GM12874 (cell line): ENCODE data around the gene MCC.

ENCODE experiments used
- TF ChIP-seq, protein P1 (sequence below): IDR thresholded peaks from 2 replicates; pipeline ENCODE4 v1.5.1; 2011; ENCODE audit warnings: low read depth, mild to moderate bottlenecking, control low read depth, low read length, moderate library complexity; ENCODE audit not compliant: insufficient read depth

Gene MCC

DNA sequence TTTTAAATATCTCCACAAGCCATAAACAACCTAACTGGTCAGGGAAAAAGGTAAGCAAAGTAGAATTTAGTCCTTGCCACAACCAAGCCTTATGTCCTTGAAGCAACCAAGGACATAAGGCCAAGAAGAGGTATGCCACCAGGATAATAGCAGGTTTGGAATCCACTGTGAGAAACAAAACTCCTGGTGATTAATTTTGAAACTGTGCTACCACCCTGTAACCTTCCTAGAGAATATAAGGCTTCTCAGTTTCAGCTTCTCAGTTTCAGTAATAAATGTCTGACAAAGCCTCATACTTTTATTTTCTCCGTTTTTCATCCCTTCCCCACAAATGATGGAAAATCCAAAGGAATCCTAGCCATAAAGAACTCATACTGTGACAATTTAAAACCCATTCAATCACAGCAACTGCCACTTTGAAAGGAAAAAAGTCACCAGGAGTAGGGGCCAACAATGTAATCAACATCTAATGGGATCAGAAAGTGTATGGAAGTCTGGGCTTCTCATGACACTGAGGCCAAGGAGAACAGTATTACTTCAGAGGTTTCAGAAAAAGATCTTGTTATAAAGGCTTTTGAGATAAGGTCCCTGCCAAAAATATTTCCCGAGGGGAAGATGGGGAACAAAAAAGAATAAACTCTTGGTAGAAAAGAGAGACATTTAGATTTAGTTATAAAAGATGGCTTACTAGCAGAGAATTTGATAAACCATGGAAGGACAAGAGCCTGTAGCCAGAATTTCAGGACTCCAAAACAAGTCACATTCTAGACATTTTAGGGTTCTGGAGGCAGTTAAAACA lies 242.6 kb downstream of the MCC start:
- TF ChIP-seq, protein P1, sequence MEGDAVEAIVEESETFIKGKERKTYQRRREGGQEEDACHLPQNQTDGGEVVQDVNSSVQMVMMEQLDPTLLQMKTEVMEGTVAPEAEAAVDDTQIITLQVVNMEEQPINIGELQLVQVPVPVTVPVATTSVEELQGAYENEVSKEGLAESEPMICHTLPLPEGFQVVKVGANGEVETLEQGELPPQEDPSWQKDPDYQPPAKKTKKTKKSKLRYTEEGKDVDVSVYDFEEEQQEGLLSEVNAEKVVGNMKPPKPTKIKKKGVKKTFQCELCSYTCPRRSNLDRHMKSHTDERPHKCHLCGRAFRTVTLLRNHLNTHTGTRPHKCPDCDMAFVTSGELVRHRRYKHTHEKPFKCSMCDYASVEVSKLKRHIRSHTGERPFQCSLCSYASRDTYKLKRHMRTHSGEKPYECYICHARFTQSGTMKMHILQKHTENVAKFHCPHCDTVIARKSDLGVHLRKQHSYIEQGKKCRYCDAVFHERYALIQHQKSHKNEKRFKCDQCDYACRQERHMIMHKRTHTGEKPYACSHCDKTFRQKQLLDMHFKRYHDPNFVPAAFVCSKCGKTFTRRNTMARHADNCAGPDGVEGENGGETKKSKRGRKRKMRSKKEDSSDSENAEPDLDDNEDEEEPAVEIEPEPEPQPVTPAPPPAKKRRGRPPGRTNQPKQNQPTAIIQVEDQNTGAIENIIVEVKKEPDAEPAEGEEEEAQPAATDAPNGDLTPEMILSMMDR: no peak

DNA sequence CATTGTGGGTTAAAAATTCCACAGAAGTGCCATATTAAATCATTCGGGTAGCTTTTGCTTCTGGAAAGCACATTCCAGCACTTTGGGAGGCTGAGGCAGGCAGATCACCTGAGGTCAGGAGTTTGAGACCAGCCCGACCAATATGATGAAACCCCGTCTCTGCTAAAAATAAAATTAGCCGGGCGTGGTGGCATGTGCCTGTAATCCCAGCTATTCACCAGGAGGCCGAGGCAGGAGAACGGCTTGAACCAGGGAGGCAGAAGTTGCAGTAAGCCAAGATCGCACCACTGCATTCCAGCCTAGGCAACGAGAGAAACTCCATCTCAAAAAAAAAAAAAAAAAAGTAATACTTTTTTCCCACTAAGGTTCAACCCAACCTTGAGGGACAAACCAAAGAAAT lies 243.3 kb downstream of the MCC start:
- TF ChIP-seq, protein P1: no peak

DNA sequence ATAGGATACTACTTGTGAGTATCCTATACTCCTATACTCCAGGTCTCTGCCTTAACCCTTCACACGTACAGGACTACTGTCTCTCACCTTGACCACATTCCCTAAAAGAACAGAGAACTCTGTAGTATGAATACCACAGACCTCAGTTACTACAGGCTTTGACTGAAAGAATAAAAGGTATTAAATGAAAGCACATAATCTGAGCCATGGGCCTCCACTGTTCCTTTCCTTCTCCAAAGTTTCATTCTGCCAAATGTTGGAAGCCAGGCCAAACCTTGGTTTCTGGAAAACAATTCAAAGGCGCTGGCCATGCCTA lies 244.9 kb downstream of the MCC start:
- TF ChIP-seq, protein P1: no peak

DNA sequence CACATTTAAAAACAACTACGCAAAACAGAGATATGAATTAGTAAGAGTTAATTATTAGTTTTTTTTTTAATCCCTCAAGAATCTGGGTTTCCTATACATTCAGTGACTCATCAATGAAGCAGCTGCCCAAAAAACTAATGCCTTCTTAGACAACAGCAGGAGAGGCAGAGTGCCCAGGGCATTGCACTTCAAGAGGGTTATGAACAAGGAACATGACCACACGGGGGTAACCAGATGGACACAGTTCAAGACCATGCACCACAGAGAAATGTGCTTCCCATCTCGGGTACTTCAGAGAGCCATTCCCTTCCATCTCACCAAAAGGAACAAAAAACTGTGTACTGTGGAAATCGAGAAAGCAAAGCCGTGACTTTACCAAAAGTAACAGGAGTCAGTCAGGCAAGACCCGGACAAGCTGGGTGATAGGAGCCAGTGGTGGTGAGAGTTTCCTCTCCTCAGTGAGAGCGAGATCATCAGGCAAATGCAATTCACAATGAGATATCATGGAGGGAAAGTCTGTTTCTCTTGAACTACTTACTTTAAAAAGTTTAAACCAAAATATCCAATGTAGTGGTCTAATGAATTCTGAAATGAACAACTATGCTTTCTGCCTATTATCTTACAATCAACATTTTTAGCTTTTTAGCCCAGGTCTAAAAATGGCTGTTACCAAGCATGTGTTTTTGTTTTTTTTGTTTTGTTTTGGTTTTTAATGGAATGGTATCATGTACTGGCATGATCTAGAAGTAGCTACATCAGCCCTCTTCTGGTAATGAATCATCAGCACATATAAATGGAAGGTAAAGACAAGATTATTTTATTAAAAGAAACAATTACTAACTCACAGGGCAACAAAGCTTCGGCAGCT lies 245.5 kb downstream of the MCC start:
- TF ChIP-seq, protein P1: no peak

DNA sequence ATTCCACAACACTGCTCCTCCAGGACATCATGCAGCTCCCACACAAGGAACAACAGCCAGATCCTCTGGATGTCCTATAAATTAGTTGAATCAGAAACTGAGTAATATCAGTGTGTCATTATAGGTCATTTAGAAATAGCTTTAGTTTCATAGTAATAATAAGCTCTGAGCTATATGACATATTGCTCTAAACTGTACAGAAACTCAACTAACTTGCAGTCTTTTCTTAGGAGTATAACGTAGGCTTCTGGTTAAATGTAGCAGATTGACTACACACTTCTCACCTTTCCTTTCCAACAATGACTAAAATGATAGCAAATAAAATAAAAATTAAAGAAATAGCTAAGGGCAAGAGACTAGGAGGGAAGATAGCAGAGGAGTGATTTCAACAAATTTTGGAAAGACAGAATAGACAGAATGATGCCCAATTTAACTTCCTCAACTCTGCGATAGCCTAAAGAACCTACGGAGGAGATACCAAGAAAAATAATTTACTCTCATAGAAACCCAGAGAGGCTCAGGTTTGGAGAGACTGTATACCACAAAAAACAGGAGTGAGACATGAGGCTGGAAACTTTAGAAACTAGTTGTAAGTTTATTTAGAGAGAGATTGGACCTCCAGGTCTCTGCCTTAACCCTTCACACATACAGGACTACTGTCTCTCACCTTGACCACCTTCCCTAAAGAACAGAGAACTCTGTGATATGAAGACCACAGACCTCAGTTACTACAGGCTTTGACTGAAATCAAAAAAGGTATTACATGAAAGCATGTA lies 247.1 kb downstream of the MCC start:
- TF ChIP-seq, protein P1: no peak

DNA sequence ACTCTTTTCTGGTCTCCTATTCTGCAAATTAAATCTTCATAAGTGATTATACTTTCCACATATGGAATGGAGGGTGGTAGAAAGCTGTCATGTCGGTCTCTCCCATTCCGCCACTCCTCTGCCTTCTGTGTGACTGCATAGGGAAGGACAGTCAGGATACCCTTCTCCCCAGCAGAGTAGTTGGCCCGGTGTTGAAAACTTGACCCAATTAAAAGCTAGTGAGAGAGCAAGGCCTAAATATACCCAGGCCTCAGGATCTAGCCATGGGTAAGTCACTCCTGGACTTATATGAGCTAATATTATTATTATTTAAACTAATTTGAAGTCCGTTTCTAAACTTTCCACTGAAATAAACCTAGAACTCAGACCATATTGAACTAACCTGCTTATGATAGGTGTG lies 248.2 kb downstream of the MCC start:
- TF ChIP-seq, protein P1: no peak

DNA sequence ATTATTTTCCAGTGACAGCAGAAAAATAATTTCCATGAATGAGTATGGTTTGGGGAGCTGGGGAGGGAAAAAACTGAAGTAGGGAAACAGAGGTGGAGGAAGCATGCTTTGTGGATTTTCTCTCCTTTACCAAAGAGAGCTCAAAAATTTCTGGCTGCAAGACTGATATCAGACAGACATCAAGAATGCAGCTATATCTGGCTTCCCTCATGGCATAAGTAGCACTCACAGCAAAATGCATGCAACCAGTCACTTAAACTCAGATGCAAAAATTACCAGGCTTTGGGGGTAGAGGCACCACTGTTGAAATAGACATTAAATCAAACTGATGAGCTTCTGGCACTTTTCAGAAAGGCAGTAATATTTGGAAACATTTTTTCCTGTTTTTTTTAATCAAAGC lies 250.4 kb downstream of the MCC start:
- TF ChIP-seq, protein P1: no peak
